Measurements from ENCODE around the gene MT3.
"Not testable (repeated sequence)": the region's sequence is repeated elsewhere in the genome, so short reads cannot be mapped to it uniquely, and the experiment has no call there.

The MT3 gene

GRCh38 chr16:56564793-56565477 lies 24.4 kb upstream of the MT3 start, which contains the start of gene MT4:
TSS of gene MT4 (plus strand) at chr16:56565073. CDS start at chr16:56565129, 56 bp downstream.
- Mint-ChIP-seq H3K27ac (no peak within 1 kb of the TSS), H3K9me3 (no peaks in the 10 kb centered on the region), H3K27me3 (ENCODE audit: low read depth) (peaks cover 15% of the 10 kb centered on the region), H3K4me3 (no peak within 1 kb of the TSS), H3K36me3 (ENCODE audit: low read depth) (no peaks in the 10 kb centered on the region), H3K4me1 (ENCODE audit: low read depth) (peaks cover 5% of the 10 kb centered on the region)

- no peak overlapping the region for H3K27ac Mint-ChIP-seq
- no peaks in the 10 kb centered on the region for H3K9me3 Mint-ChIP-seq
- no peaks in the 10 kb centered on the region for H3K36me3 Mint-ChIP-seq (ENCODE audit: low read depth)
- no peak overlapping the region for H3K4me3 Mint-ChIP-seq
- peaks cover 5% of the 10 kb centered on the region for H3K4me1 Mint-ChIP-seq (ENCODE audit: low read depth)
- peaks cover 6% of the 10 kb centered on the region for H3K27me3 Mint-ChIP-seq (ENCODE audit: low read depth)
Measured at GRCh38 chr16:56569971-56570370, 19.4 kb upstream of the MT3 start.

GRCh38 chr16:56571525-56571924 lies 17.8 kb upstream of the MT3 start:
- Mint-ChIP-seq H3K36me3 (ENCODE audit: low read depth) (no peaks in the 10 kb centered on the region), H3K4me1 (ENCODE audit: low read depth) (peaks cover under 1% of the 10 kb centered on the region), H3K27ac (no peak overlapping the region), H3K9me3 (no peaks in the 10 kb centered on the region), H3K4me3 (no peak overlapping the region), H3K27me3 (ENCODE audit: low read depth) (peaks cover 5% of the 10 kb centered on the region)

- no peak overlapping the region for H3K4me3 Mint-ChIP-seq
- no peaks in the 10 kb centered on the region for H3K9me3 Mint-ChIP-seq
- peaks cover 8% of the 10 kb centered on the region for H3K4me1 Mint-ChIP-seq (ENCODE audit: low read depth)
- H3K36me3 Mint-ChIP-seq (ENCODE audit: low read depth) = no peaks in the 10 kb centered on the region
- no peak overlapping the region for H3K27ac Mint-ChIP-seq
- peaks cover 4% of the 10 kb centered on the region for H3K27me3 Mint-ChIP-seq (ENCODE audit: low read depth)
Measured at GRCh38 chr16:56574625-56575024, 14.7 kb upstream of the MT3 start.

GRCh38 chr16:56576585-56577299 lies 12.6 kb upstream of the MT3 start:
- H3K4me3 Mint-ChIP-seq = no peak overlapping the region
- H3K36me3 Mint-ChIP-seq (ENCODE audit: low read depth) = no peaks in the 10 kb centered on the region
- peak overlapping the region; percentile 63 for H3K27ac Mint-ChIP-seq
- H3K9me3 Mint-ChIP-seq = no peaks in the 10 kb centered on the region
- H3K27me3 Mint-ChIP-seq (ENCODE audit: low read depth) = peaks cover 15% of the 10 kb centered on the region
- H3K4me1 Mint-ChIP-seq (ENCODE audit: low read depth) = peaks cover 8% of the 10 kb centered on the region

- H3K9me3 Mint-ChIP-seq = no peaks in the 10 kb centered on the region
- no peak overlapping the region for H3K4me3 Mint-ChIP-seq
- H3K27me3 Mint-ChIP-seq (ENCODE audit: low read depth) = peaks cover 18% of the 10 kb centered on the region
- peak overlapping the region; percentile 63 for H3K27ac Mint-ChIP-seq
- peaks cover 8% of the 10 kb centered on the region for H3K4me1 Mint-ChIP-seq (ENCODE audit: low read depth)
- no peaks in the 10 kb centered on the region for H3K36me3 Mint-ChIP-seq (ENCODE audit: low read depth)
Measured at GRCh38 chr16:56577300-56577625, 12.1 kb upstream of the MT3 start.

- peaks cover 8% of the 10 kb centered on the region for H3K4me1 Mint-ChIP-seq (ENCODE audit: low read depth)
- H3K27ac Mint-ChIP-seq = no peak overlapping the region
- no peak overlapping the region for H3K4me3 Mint-ChIP-seq
- H3K36me3 Mint-ChIP-seq (ENCODE audit: low read depth) = no peaks in the 10 kb centered on the region
- H3K27me3 Mint-ChIP-seq (ENCODE audit: low read depth) = peaks cover 33% of the 10 kb centered on the region
- H3K9me3 Mint-ChIP-seq = no peaks in the 10 kb centered on the region
Measured at GRCh38 chr16:56580391-56581048, 8.8 kb upstream of the MT3 start.

GRCh38 chr16:56582911-56583310 lies 6.4 kb upstream of the MT3 start:
- H3K9me3 Mint-ChIP-seq; H3K4me1 Mint-ChIP-seq (ENCODE audit: low read depth); H3K4me3 Mint-ChIP-seq; H3K27ac Mint-ChIP-seq; H3K36me3 Mint-ChIP-seq (ENCODE audit: low read depth): not testable (repeated sequence)
- peaks cover 48% of the 10 kb centered on the region for H3K27me3 Mint-ChIP-seq (ENCODE audit: low read depth)

- Mint-ChIP-seq H3K4me3 (no peak overlapping the region), H3K9me3 (no peaks in the 10 kb centered on the region), H3K4me1 (ENCODE audit: low read depth) (no peaks in the 10 kb centered on the region), H3K27ac (no peak overlapping the region), H3K36me3 (ENCODE audit: low read depth) (no peaks in the 10 kb centered on the region), H3K27me3 (ENCODE audit: low read depth) (peaks cover 53% of the 10 kb centered on the region)
Measured at GRCh38 chr16:56583351-56584168, 5.8 kb upstream of the MT3 start.

- Mint-ChIP-seq H3K4me1 (ENCODE audit: low read depth) (peaks cover 3% of the 10 kb centered on the region), H3K27me3 (ENCODE audit: low read depth) (peaks cover 58% of the 10 kb centered on the region)
Measured at GRCh38 chr16:56584276-56584675, 5.1 kb upstream of the MT3 start.

GRCh38 chr16:56588781-56589140 lies 567 bp upstream of the MT3 start:
- peak overlapping the region; percentile 67 for H3K27ac Mint-ChIP-seq

More at GRCh38 chr16:56584276-56584675, 5.1 kb upstream of the MT3 start:
- no peaks in the 10 kb centered on the region for H3K36me3 Mint-ChIP-seq (ENCODE audit: low read depth)
- H3K4me3 Mint-ChIP-seq = no peak overlapping the region
- no peaks in the 10 kb centered on the region for H3K9me3 Mint-ChIP-seq
- no peak overlapping the region for H3K27ac Mint-ChIP-seq

GRCh38 chr16:56591377-56592060 lies 2.2 kb downstream of the MT3 start:
- no peak overlapping the region for H3K27ac Mint-ChIP-seq
- H3K4me3 Mint-ChIP-seq = no peak overlapping the region

More at GRCh38 chr16:56588781-56589140, 567 bp upstream of the MT3 start:
- Mint-ChIP-seq H3K4me3 (peak overlapping the region; percentile 84), H3K36me3 (ENCODE audit: low read depth) (no peaks in the 10 kb centered on the region), H3K4me1 (ENCODE audit: low read depth) (peaks cover 3% of the 10 kb centered on the region), H3K9me3 (no peaks in the 10 kb centered on the region), H3K27me3 (ENCODE audit: low read depth) (peaks cover 45% of the 10 kb centered on the region)

GRCh38 chr16:56593573-56594291 lies 4.4 kb downstream of the MT3 start:
- H3K36me3 Mint-ChIP-seq (ENCODE audit: low read depth) = no peaks in the 10 kb centered on the region
- peaks cover 2% of the 10 kb centered on the region for H3K4me1 Mint-ChIP-seq (ENCODE audit: low read depth)
- peaks cover 34% of the 10 kb centered on the region for H3K27me3 Mint-ChIP-seq (ENCODE audit: low read depth)
- no peak overlapping the region for H3K4me3 Mint-ChIP-seq
- no peak overlapping the region for H3K27ac Mint-ChIP-seq
- H3K9me3 Mint-ChIP-seq = no peaks in the 10 kb centered on the region

More at GRCh38 chr16:56591377-56592060, 2.2 kb downstream of the MT3 start:
- H3K4me1 Mint-ChIP-seq (ENCODE audit: low read depth) = peaks cover 3% of the 10 kb centered on the region
- H3K36me3 Mint-ChIP-seq (ENCODE audit: low read depth) = no peaks in the 10 kb centered on the region
- H3K27me3 Mint-ChIP-seq (ENCODE audit: low read depth) = peaks cover 39% of the 10 kb centered on the region
- H3K9me3 Mint-ChIP-seq = no peaks in the 10 kb centered on the region

All from T-helper 1 cell treated with Interleukin-12 subunit alpha and Interleukin-12 subunit beta and Interleukin-4 antibody, amounts not matched to agents 30 μg/mL and 1 μg/mL, for 36 hours (primary cell).